Ascending aorta (tissue), 2 donors: ENCODE data around the gene HDAC9. TPM values are rescaled to one million over a fixed set of nuclear protein-coding genes. Genes with fewer than 3 reads are reported as not detected.

Experiments used
- DNase-seq, 2 donors: peaks; one replicate each; pipeline ENCODE4 v3.0.0-alpha.2; 2019; ENCODE audit warnings: low spot score in 2 of 2
- H3K27ac ChIP-seq, 2 donors: fragments of 200-600 bp; sonication (generic); one replicate each; pipeline ENCODE4 v1.5.1; 2016 to 2017; ENCODE audit warnings: mild to moderate bottlenecking in 1 of 2
- H3K27me3 ChIP-seq: fragments of 200-600 bp; sonication (generic); one replicate; pipeline ENCODE4 v1.5.1; 2017
- H3K36me3 ChIP-seq, 2 donors: fragments of 200-600 bp; sonication (generic); one replicate each; pipeline ENCODE4 v1.5.1; 2016
- H3K4me1 ChIP-seq, 2 donors: fragments of 200-600 bp; sonication (generic); one replicate each; pipeline ENCODE4 v1.5.1; 2016 to 2017; ENCODE audit warnings: mild to moderate bottlenecking in 1 of 2
- H3K4me3 ChIP-seq, 2 donors: fragments of 200-600 bp; sonication (generic); one replicate each; pipeline ENCODE4 v1.5.1; 2016 to 2017; ENCODE audit warnings: mild to moderate bottlenecking in 1 of 2
- H3K9me3 ChIP-seq, 2 donors: fragments of 200-600 bp; sonication (generic); one replicate each; pipeline ENCODE4 v1.5.1; 2016
- CTCF ChIP-seq, 3 experiments: fragments of 200-600 bp in 2 of 3; fragments of 450-650 bp in 1 of 3; sonication (generic) in 2 of 3; IDR thresholded peaks; one replicate each; pipeline ENCODE4 v1.5.1; 2016 to 2019; ENCODE audit warnings: antibody characterized with exemption in 3 of 3, mild to moderate bottlenecking in 1 of 3, moderate library complexity in 1 of 3
- intact Hi-C: fragments of 100-400 bp; cut with DNase I; formaldehyde crosslinking; loops from one replicate; pipeline ENCODE4 v1.15.1; 2023
- total RNA-seq: library from RNA; depleted of rRNA; stranded (reverse); fragments of >200 nt; gene quantifications from one replicate; pipeline ENCODE4 v1.1.0, GENCODE V29; 2016

Gene HDAC9
- total RNA-seq, 1 donor from 2014 or later = 33.4 TPM

GRCh38 chr7:18873734-18874336 lies 378.3 kb downstream of the HDAC9 start:
- Histone ChIP-seq H3K27me3 (no peaks in the 10 kb centered on the region), H3K4me1 (no peaks in the 10 kb centered on the region), H3K9me3 (no peaks in the 10 kb centered on the region), H3K4me3 (no peak overlapping the region), H3K36me3 (no peaks in the 10 kb centered on the region), H3K27ac (no peak overlapping the region)
- DNase-seq = no peak
- intact Hi-C loops = no loop called here
- peak in 1 of 3 experiments; percentile 9 for TF ChIP-seq CTCF (IDR thresholded peaks at IDR 0.05)

- no peak for TF ChIP-seq CTCF (IDR thresholded peaks at IDR 0.05)
- Histone ChIP-seq H3K36me3 (no peaks in the 10 kb centered on the region), H3K27ac (no peak overlapping the region), H3K27me3 (no peaks in the 10 kb centered on the region), H3K9me3 (no peaks in the 10 kb centered on the region), H3K4me3 (no peak overlapping the region), H3K4me1 (no peaks in the 10 kb centered on the region)
- intact Hi-C loops = no loop called here
- DNase-seq = no peak
Measured at GRCh38 chr7:18874880-18875279, 379.3 kb downstream of the HDAC9 start.

GRCh38 chr7:18877874-18878273 lies 382.3 kb downstream of the HDAC9 start:
- H3K4me1 ChIP-seq = no peaks in the 10 kb centered on the region
- H3K27me3 ChIP-seq = no peaks in the 10 kb centered on the region
- H3K9me3 ChIP-seq = no peaks in the 10 kb centered on the region
- H3K36me3 ChIP-seq = no peaks in the 10 kb centered on the region
- DNase-seq = no peak
- H3K27ac ChIP-seq = no peak overlapping the region
- H3K4me3 ChIP-seq = no peak overlapping the region
- TF ChIP-seq CTCF (IDR thresholded peaks at IDR 0.05) = no peak
- intact Hi-C loops = no loop called here

GRCh38 chr7:18886832-18887231 lies 391.3 kb downstream of the HDAC9 start:
- Histone ChIP-seq H3K27me3 (no peaks in the 10 kb centered on the region), H3K27ac (no peak overlapping the region), H3K4me3 (no peak overlapping the region), H3K4me1 (no peaks in the 10 kb centered on the region), H3K36me3 (no peaks in the 10 kb centered on the region), H3K9me3 (no peaks in the 10 kb centered on the region)
- TF ChIP-seq CTCF (IDR thresholded peaks at IDR 0.05) = no peak
- no peak for DNase-seq
- intact Hi-C loops = no loop called here

GRCh38 chr7:18889436-18889835 lies 393.9 kb downstream of the HDAC9 start:
- Histone ChIP-seq H3K9me3 (no peaks in the 10 kb centered on the region), H3K27me3 (no peaks in the 10 kb centered on the region), H3K27ac (no peak overlapping the region), H3K4me1 (no peaks in the 10 kb centered on the region), H3K4me3 (no peak overlapping the region), H3K36me3 (no peaks in the 10 kb centered on the region)
- no peak for TF ChIP-seq CTCF (IDR thresholded peaks at IDR 0.05)
- DNase-seq = no peak
- intact Hi-C loops = no loop called here

GRCh38 chr7:18890134-18890533 lies 394.6 kb downstream of the HDAC9 start:
- no peaks in the 10 kb centered on the region for H3K9me3 ChIP-seq
- no peaks in the 10 kb centered on the region for H3K4me1 ChIP-seq
- no peak overlapping the region for H3K4me3 ChIP-seq
- DNase-seq = no peak
- no peak for TF ChIP-seq CTCF (IDR thresholded peaks at IDR 0.05)
- peak overlapping the region in 1 of 2 donors; percentile 18 for H3K27ac ChIP-seq
- no peaks in the 10 kb centered on the region for H3K27me3 ChIP-seq
- intact Hi-C loops = no loop called here
- H3K36me3 ChIP-seq = no peaks in the 10 kb centered on the region
